Fibroblast of skin of back (primary cell): ENCODE measurements around the gene CIROP.

ENCODE experiments used
- DNase-seq: peaks from one replicate; pipeline ENCODE4 v3.0.0-alpha.2; 2013

Gene CIROP

GRCh38 chr14:23093104-23093503, 11.7 kb downstream of the CIROP start:
- no peak for DNase-seq

GRCh38 chr14:23091294-23092225, 13.2 kb downstream of the CIROP start:
- no peak for DNase-seq

GRCh38 chr14:23090254-23090636, 14.5 kb downstream of the CIROP start:
- DNase-seq, result no peak

- DNase-seq, result no peak
Measured at GRCh38 chr14:23089498-23090253, 15.1 kb downstream of the CIROP start.

GRCh38 chr14:23086565-23086964, 18.2 kb downstream of the CIROP start:
- DNase-seq, result no peak

GRCh38 chr14:23085458-23085857, 19.3 kb downstream of the CIROP start:
- no peak for DNase-seq

GRCh38 chr14:23080474-23080873, 24.3 kb downstream of the CIROP start:
- no peak for DNase-seq

- DNase-seq, result peak; percentile 54
Measured at GRCh38 chr14:23079716-23080115, 25.1 kb downstream of the CIROP start.

- peak; percentile 93 for DNase-seq
Measured at GRCh38 chr14:23078692-23079116, 26.1 kb downstream of the CIROP start.

- no peak for DNase-seq
Measured at GRCh38 chr14:23077962-23078361, 26.8 kb downstream of the CIROP start.

GRCh38 chr14:23076785-23077408, 27.9 kb downstream of the CIROP start:
- peak; percentile 38 for DNase-seq

GRCh38 chr14:23074906-23075305, 29.9 kb downstream of the CIROP start:
- no peak for DNase-seq

- no peak for DNase-seq
Measured at GRCh38 chr14:23071921-23072539, 32.8 kb downstream of the CIROP start.

- DNase-seq, result peak; percentile 94
Measured at GRCh38 chr14:23071244-23071920, 33.4 kb downstream of the CIROP start.

- no peak for DNase-seq
Measured at GRCh38 chr14:23070262-23071129, 34.3 kb downstream of the CIROP start.

- DNase-seq, result no peak
Measured at GRCh38 chr14:23069413-23069806, 35.4 kb downstream of the CIROP start.

GRCh38 chr14:23068789-23069412, 35.9 kb downstream of the CIROP start:
- DNase-seq, result peak; percentile 90

- DNase-seq, result no peak
Measured at GRCh38 chr14:23067847-23068788, 36.7 kb downstream of the CIROP start.
